SK-N-MC (cell line): Measurements from ENCODE around the gene MND1.

ENCODE experiments used
- EZH2 ChIP-seq: fragments of 200-600 bp; sonication (generic); IDR thresholded peaks from one replicate; pipeline ENCODE4 v1.6.1; 2017; ENCODE audit warnings: antibody characterized with exemption
- POLR2AphosphoS5 ChIP-seq: IDR thresholded peaks from 2 replicates; pipeline ENCODE4 v1.6.1; 2012; ENCODE audit warnings: mild to moderate bottlenecking, low read depth, low read length, borderline replicate concordance

DNA sequence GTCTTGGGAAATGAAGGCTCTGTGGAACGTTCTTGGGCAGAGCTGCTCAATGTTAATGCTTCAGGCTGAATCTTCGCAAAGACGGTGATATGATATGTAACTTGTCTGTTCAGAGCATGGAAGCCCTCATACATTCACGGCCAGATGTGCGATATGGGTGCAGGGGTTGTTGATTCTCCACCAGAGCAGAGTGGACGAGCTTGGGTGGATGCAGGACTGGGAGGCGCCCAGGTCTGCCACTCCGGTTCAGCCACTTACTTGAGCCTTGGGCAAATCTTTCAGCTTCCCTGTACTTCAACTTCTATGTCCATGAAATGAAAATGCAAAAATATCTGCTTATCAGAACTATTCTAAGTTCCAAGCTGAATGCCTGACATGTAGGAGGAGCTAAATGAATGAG is 47.4 kb upstream of the MND1 start:
- no peak for TF ChIP-seq EZH2
- TF ChIP-seq POLR2AphosphoS5 = no peak
